RPMI7951 (cell line): ENCODE results near the gene PPP1R9A. TPM values are rescaled to one million over a fixed set of nuclear protein-coding genes. Genes with fewer than 3 reads are reported as not detected.
A peak's percentile ranks its signal among the peaks of the same experiment; 100 is the strongest.
"Not testable (repeated sequence)": the region's sequence is repeated elsewhere in the genome, so short reads cannot be mapped to it uniquely, and the experiment has no call there.

ENCODE experiments used
- DNase-seq: peaks from one replicate; pipeline ENCODE4 v3.0.0-alpha.2; 2012; ENCODE audit warnings: low read depth
- total RNA-seq: library from RNA; depleted of rRNA; stranded (reverse); fragments of >200 nt; shearing (Covaris generic); gene quantifications from 2 replicates; pipeline ENCODE4 v1.2.3, GENCODE V29; 2014

PPP1R9A gene
- total RNA-seq, 1 experiment from 2014 or later, result 0.12 TPM

- DNase-seq, result peak; percentile 17
Observed at GRCh38 chr7:94975336-94975735, 67.9 kb downstream of the PPP1R9A start.

DNA sequence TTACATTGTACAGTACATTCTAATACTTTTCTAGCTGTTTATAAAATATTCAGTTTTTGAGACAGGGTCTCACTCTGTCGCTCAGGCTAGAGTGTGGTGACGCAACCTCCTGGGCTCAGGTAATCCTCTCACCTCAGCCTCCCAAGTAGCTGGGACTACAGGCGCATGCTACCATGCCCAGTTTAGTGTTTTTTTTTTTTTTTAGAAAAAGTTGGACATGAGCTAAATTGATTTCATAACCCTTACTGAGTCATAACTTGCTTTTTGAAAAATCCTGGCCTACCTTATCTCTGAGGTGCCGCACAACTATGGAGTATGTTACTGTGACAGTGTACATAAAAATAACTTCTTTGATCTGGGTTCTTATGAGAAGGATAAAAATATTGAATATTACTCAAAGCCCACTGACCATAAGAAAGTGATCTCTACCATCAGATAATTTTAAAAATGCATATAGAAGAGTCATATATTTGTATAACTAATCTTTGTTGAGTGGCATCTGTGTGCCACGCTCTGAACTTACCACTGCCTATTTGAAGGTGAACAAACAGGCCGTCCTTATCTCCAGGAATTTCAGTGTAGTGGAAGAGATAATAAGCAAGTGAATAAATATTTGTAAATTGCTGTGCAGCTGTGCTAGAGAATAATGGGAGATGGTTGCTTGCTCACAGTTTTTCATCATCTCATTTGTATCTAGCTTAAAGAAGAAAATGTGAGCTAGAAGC is 73.2 kb downstream of the PPP1R9A start:
- no peak for DNase-seq

DNA sequence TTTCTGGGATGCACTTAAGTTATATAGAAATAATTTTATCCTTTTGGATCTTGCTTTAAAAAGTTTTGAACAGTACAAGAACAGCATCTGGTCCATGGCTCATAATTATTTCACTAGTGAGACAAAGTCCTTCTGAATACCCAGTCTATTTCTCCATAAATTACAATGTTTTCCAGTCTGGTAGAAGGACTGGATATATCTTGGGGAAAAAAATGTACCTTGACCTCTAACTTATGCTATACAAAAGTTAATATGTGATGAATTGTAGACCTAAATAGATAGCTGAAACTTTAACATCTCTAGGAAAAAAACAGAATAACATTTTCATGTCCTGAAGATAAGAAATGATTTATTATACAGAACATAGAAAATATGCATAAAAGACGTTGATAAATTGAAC is 88.5 kb downstream of the PPP1R9A start:
- no peak for DNase-seq

DNA sequence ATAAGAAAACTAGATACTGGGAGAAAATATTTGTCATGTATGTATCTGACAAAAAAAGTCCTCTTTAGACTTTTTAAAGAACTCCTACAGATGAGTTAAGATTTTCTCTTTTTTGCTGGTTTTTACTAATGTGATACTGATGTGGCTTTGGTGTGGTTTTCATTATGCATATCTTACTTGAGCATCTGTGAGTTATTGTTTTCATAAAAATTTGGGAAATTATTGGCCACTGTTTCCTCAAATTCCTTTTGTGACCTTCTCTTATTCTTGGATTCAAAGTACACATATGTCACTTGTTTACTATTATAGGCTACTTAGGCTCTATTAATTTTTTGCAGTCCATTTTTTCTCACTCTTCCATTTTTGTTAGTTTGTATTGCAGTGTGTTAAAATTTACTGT is 89.0 kb downstream of the PPP1R9A start:
- DNase-seq, result no peak

DNA sequence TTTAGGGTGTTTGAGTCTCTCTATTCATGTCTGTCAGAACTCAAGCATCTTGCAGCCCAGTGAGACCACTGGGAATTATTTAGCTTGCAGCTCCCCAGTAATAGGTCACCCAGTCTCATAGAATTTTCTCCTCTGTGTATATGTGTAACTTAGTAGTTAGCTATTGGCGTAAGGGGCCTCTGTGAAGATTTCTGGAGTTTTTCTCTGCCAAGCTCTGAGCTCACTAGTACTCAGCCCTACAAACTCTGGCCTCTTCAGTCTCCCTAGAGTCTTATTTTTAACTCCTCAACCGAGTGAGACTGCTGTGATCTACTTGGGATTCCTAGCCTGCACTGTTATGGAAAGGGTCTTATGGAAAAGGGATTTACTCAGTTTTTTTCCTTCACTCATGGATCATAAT is 90.2 kb downstream of the PPP1R9A start:
- DNase-seq, result no peak

GRCh38 chr7:94998266-94999068 is 91.1 kb downstream of the PPP1R9A start:
- no peak for DNase-seq

DNA sequence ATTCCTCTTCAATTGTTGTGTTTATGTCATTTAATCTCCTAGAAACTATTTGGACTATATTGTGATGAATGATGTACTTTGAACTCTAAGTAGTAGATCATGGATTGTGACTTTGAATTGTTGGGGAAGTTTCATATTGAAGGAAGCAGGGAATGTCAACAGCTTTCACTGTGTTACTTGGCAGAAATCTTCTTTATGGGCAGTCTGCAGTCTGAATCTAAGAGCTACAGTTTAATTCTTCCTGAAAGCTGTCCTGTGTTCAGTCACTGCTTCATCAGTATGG is 91.6 kb downstream of the PPP1R9A start:
- no peak for DNase-seq

DNA sequence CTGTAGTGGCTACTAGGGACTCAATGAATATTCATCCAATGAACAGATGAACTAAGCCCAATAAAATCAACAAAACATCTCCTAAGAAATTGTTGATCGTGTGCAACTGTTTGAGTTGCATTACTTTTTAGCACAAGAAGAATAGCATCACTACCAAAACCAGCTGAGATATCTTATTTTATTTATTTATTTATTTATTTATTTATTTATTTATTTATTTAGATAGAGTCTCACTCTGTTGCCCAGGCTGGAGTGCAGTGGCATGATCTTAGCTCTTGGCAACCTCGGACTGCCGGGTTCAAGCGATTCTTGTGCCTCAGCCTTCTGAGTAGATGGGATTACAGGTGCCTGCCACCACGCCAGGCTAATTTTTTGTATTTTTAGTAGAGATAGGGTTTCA is 92.2 kb downstream of the PPP1R9A start:
- not testable (repeated sequence) for DNase-seq

GRCh38 chr7:95001258-95001657 is 93.9 kb downstream of the PPP1R9A start:
- DNase-seq, result no peak

- no peak for DNase-seq
Observed at GRCh38 chr7:95001815-95002561, 94.6 kb downstream of the PPP1R9A start.

DNA sequence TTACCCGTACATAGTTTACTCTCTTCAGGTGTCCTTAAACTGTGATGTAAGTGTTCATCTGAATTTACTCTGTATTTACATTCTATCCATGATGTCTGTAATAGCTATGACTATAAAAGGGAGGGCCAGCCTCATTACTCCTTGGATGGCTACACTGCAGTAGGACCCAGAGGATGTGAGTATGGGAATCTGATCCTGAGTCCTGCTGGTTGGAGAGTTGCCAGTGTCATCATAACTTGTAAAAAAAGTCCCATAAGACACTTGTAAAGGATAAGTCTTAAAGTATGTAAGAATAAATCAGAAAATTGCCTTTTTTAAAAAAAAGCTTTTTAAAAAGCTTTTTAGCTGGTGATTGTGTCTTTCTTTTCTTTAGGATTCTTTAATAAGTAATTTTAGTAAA is 95.4 kb downstream of the PPP1R9A start:
- no peak for DNase-seq

DNA sequence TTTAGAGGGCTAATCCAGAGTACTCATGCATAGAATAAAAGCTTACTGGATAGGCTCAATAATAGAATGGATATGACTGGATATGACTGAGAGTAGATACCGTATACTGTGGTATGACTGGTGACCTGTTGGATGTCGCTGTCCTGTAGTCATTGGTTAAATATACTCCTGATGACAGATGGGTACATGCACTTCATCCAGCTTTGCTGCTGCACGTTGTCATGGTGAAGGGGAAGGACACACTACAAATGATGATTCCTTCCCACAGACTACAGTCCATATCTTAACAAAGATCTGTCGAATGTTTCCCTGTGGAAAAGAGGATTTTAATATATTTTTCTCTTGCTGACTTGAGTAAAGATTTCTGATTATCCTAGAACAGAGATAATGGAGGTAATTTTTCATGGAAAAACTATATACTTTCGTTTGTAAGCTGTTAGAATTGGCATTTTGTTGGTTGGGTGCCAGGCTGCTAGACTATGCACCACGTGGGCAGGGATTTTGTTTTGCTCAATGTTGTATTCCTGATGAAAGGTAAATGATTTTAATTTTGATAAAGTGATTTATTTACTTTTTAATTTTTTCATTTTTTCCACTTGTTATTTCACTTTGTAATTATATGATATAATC is 97.3 kb downstream of the PPP1R9A start:
- no peak for DNase-seq

GRCh38 chr7:95006010-95006409 is 98.6 kb downstream of the PPP1R9A start:
- no peak for DNase-seq

DNA sequence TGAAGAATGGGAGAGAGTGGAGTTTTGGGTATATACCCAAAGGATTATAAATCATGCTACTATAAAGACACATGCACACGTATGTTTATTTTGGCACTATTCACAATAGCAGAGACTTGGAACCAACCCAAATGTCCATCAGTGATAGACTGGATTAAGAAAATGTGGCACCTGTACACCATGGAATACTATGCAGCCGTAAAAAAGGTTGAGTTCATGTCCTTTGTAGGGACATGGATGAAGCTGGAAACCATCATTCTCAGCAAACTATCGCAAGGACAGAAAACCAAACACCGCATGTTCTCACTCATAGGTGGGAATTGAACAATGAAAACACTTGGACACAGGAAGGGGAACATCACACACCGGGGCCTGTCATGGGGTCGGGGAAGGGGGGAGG is 101.4 kb downstream of the PPP1R9A start:
- not testable (repeated sequence) for DNase-seq

DNA sequence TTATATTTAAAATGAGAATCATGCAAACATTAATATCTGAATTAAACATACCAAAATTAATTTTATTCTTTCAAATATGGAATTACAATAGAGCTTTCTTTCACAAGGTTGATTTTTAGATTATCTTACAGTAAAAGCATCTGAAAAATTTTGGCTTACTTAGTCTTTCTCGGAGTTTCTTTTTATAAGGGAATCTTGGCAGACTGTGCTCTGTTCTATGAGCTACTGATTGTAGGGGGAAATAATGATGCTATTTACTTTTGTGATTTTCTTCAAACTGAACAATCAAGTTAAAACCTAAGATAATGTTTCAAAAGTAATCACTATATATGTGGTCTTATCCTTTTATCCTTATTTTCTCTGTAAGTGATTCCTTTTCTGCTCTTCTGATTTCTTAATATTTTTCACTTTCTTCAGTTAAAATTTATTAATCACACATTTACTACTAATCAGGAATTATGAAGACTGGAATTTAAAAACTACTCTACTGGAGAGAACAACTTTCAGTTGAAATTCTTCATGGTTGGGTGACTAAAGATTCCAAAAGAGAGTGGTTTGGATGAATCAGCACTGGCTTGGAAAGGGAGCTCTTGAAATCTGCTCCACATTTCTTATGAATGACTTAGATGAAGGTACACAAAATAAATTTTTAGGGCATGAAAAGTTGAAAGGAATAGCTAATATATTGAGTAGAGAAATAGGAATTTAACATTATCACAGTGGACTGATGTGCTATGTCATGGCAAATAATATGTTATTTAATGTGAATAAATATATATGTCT is 103.9 kb downstream of the PPP1R9A start:
- DNase-seq, result peak; percentile 38

- no peak for DNase-seq
Observed at GRCh38 chr7:95011995-95012394, 104.6 kb downstream of the PPP1R9A start.

- DNase-seq, result no peak
Observed at GRCh38 chr7:95018021-95018420, 110.6 kb downstream of the PPP1R9A start.

GRCh38 chr7:95026018-95026417 is 118.6 kb downstream of the PPP1R9A start:
- no peak for DNase-seq

DNA sequence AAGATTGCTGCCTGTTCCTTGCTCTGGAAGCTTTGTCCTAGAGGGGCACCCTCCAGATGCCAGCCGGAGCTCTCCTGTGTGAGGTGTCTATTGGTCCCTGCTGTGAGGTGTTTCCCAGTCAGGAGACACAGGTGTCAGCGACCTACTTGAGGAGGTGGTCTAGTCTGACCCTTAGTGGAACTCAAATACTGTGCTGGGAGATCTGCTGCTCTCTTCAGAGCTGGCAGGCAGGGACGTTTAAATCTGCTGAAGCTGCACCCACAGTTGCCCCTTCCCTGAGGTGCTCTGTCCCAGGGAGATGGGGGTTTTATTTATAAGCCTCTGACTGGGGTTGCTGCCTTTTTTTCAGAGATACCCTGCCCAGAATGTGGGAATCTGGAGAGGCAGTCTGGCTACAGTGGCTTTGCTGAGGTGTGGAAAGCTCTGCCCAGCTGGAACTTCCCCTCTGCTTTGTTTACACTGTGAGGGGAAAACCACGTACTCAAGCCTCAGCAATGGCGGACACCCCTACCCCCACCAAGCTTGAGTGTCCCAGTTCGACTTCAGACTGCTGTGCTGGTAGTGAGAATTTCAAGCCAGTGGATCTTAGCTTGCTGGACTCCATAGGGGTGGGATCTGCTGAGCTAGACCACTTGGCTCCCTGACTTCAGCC is 119.2 kb downstream of the PPP1R9A start:
- DNase-seq, result no peak

DNA sequence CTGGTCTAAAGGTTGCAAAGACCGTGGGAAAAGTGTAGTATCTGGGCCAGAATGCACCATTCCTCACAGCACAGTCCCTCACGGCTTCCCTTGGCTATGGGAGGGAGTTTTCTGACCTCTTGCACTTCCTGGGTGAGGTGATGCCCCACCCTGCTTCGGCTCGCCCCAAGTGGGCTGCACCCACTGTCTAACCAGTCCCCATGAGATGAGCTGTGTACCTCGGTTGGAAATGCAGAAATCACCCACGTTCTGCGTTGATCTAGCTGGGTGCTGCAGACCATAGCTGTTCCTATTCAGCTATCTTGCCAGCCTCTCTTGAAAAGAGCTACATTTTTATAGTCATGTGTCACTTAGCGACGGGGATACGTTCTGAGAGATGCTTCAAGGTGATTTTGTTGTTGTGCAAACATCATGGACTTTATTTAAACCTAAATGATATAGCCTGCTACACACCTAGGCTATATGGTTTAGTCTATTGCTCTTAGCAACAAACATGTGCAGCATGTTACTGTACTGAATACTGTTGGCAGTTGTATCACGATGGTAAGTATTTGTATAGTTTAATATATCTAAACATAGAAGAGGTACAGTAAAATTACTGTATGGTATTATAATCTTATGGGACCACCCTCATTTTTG is 120.0 kb downstream of the PPP1R9A start:
- DNase-seq, result no peak
